Stimulated activated CD4-positive, alpha-beta T cell treated with anti-CD3 and anti-CD28 coated beads, Interleukin-1b, Interleukin-23, amount 100 ng/mL, for 1 hour (primary cell): Measurements from ENCODE around the gene RNF38.
"Not testable (repeated sequence)": the region's sequence is repeated elsewhere in the genome, so short reads cannot be mapped to it uniquely, and the experiment has no call there.

Source experiments
- DNase-seq, 2 donors: peaks; one replicate each; pipeline ENCODE4 v3.0.0-alpha.2; 2020; ENCODE audit warnings: low read depth in 2 of 2

Gene RNF38

GRCh38 chr9:36294996-36295395 is 105.1 kb downstream of the RNF38 start:
- not testable (repeated sequence) for DNase-seq

- no peak for DNase-seq
These were observed 106.2 kb downstream of the RNF38 start for GRCh38 chr9:36293918-36294317.

GRCh38 chr9:36293171-36293570 is 106.9 kb downstream of the RNF38 start:
- no peak for DNase-seq

GRCh38 chr9:36292641-36293040 is 107.4 kb downstream of the RNF38 start:
- DNase-seq, result no peak

GRCh38 chr9:36290996-36291395 is 109.1 kb downstream of the RNF38 start:
- DNase-seq, result no peak

GRCh38 chr9:36289836-36290435 is 110.1 kb downstream of the RNF38 start:
- DNase-seq, result no peak

- no peak for DNase-seq
These were observed 112.0 kb downstream of the RNF38 start for GRCh38 chr9:36288070-36288469.
